Esophagus squamous epithelium (tissue), 5 donors: ENCODE data around the gene DNM3. TPM values are rescaled to one million over a fixed set of nuclear protein-coding genes. Genes with fewer than 3 reads are reported as not detected.

Experiments used
- DNase-seq: peaks from one replicate; lab custom pipeline; 2025; lab: John Stamatoyannopoulos, UW
- H3K27ac ChIP-seq, 4 donors: fragments of 200-600 bp; sonication (generic); one replicate each; pipeline ENCODE4 v1.5.1; 2016 to 2019; ENCODE audit warnings: mild to moderate bottlenecking in 1 of 4
- H3K27me3 ChIP-seq, 4 donors: fragments of 200-600 bp; sonication (generic); 1 replicate in 3 of 4; 2 replicates in 1 of 4; pipeline versions ENCODE4 v1.5.1 to v1.6.0; 2017 to 2021; ENCODE audit warnings: antibody characterized with exemption in 1 of 4
- H3K36me3 ChIP-seq, 3 donors: fragments of 200-600 bp; sonication (generic); one replicate each; pipeline ENCODE4 v1.5.1; 2016 to 2019
- H3K4me1 ChIP-seq, 3 donors: fragments of 200-600 bp; sonication (generic); one replicate each; pipeline ENCODE4 v1.5.1; 2017 to 2019
- H3K4me3 ChIP-seq, 4 donors: fragments of 200-600 bp; sonication (generic); 1 replicate in 3 of 4; 2 replicates in 1 of 4; pipeline ENCODE4 v1.5.1; 2016 to 2019; ENCODE audit warnings: mild to moderate bottlenecking in 2 of 4, moderate library complexity in 1 of 4
- H3K9me3 ChIP-seq, 3 donors: fragments of 200-600 bp; sonication (generic); one replicate each; pipeline ENCODE4 v1.5.1; 2016 to 2019
- POLR2A ChIP-seq, 4 donors: fragments of 450-650 bp; IDR thresholded peaks; one replicate each; pipeline ENCODE4 v1.6.1; 2017; ENCODE audit warnings: antibody characterized with exemption in 4 of 4, mild to moderate bottlenecking in 4 of 4, moderate library complexity in 3 of 4
- WGBS, 2 donors: methylation state at CpG; one replicate each; pipeline ENCODE4 v1.1.5; 2018; 5-methylcytosine and 5-hydroxymethylcytosine counted together
- intact Hi-C: fragments of 100-400 bp; cut with DNase I; formaldehyde crosslinking; loops from one replicate; pipeline ENCODE4 v1.15.0; 2022
- total RNA-seq, 4 donors: library from RNA; depleted of rRNA; stranded (reverse); fragments of >200 nt; gene quantifications; one replicate each; pipeline ENCODE4 v1.1.0, GENCODE V29; 2016
- TF ChIP-seq, protein P1 (sequence below), 6 experiments: fragments of 450-650 bp in 4 of 6; fragments of 200-600 bp in 2 of 6; sonication (generic) in 2 of 6; IDR thresholded peaks; one replicate each; pipeline ENCODE4 v1.5.1; 2016 to 2019; ENCODE audit warnings: antibody characterized with exemption in 6 of 6, mild to moderate bottlenecking in 4 of 6, moderate library complexity in 4 of 6
- donor health status: DM: yes; HTN: yes; CAD: no.

DNM3 gene
- total RNA-seq, 4 donors from 2014 or later = 0.91 to 3.2 (median 1.8) TPM

DNA sequence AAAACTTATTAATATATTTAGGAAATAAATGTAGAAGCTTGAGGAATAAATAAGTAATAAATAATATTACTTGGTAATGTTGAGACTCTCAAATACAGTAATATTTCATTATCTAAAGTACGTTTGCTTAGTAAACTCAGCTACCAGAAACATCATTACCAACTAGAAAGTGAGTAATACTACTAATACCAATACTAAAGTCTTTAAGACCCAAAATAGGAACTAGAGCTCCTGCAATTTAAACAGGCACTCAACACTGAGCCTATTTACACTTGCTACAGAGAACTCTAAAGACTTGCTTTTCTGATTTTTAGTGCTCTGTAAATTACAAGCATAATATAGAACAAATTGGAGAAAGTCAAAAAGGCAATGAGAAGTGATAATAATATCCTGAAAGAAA, 565.7 kb downstream of the DNM3 start:
- no peaks in the 10 kb centered on the region for H3K36me3 ChIP-seq
- TF ChIP-seq, protein P1, sequence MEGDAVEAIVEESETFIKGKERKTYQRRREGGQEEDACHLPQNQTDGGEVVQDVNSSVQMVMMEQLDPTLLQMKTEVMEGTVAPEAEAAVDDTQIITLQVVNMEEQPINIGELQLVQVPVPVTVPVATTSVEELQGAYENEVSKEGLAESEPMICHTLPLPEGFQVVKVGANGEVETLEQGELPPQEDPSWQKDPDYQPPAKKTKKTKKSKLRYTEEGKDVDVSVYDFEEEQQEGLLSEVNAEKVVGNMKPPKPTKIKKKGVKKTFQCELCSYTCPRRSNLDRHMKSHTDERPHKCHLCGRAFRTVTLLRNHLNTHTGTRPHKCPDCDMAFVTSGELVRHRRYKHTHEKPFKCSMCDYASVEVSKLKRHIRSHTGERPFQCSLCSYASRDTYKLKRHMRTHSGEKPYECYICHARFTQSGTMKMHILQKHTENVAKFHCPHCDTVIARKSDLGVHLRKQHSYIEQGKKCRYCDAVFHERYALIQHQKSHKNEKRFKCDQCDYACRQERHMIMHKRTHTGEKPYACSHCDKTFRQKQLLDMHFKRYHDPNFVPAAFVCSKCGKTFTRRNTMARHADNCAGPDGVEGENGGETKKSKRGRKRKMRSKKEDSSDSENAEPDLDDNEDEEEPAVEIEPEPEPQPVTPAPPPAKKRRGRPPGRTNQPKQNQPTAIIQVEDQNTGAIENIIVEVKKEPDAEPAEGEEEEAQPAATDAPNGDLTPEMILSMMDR (IDR thresholded peaks at IDR 0.05) = no peak
- no peak overlapping the region for H3K4me3 ChIP-seq
- H3K9me3 ChIP-seq = no peaks in the 10 kb centered on the region
- intact Hi-C loops = no loop called here
- 85 to 89% methylated on average over 1 of the region's 1 CpG for WGBS, 2 donors
- H3K4me1 ChIP-seq = no peaks in the 10 kb centered on the region
- no peak overlapping the region for H3K27ac ChIP-seq
- DNase-seq = no peak
- H3K27me3 ChIP-seq = no peaks in the 10 kb centered on the region

GRCh38 chr1:172408958-172409357, 567.7 kb downstream of the DNM3 start:
- 69 to 74% methylated on average over 1 of the region's 1 CpG for WGBS, 2 donors

GRCh38 chr1:172410027-172410426, 568.7 kb downstream of the DNM3 start:
- DNase-seq = no peak
- TF ChIP-seq, protein P1 (IDR thresholded peaks at IDR 0.05) = no peak
- TF ChIP-seq POLR2A (IDR thresholded peaks at IDR 0.05) = no peak
- Histone ChIP-seq H3K27ac (no peak overlapping the region), H3K4me3 (no peak overlapping the region), H3K9me3 (no peaks in the 10 kb centered on the region), H3K4me1 (no peaks in the 10 kb centered on the region), H3K36me3 (no peaks in the 10 kb centered on the region), H3K27me3 (no peaks in the 10 kb centered on the region)
- WGBS, 2 donors = 84 to 91% methylated on average over 1 of the region's 1 CpG
- intact Hi-C loops = no loop called here

More at GRCh38 chr1:172408958-172409357, 567.7 kb downstream of the DNM3 start:
- H3K36me3 ChIP-seq = no peaks in the 10 kb centered on the region
- H3K4me1 ChIP-seq = no peaks in the 10 kb centered on the region
- H3K27me3 ChIP-seq = no peaks in the 10 kb centered on the region
- H3K9me3 ChIP-seq = no peaks in the 10 kb centered on the region
- H3K27ac ChIP-seq = no peak overlapping the region
- DNase-seq = no peak
- intact Hi-C loops = no loop called here
- no peak overlapping the region for H3K4me3 ChIP-seq
- TF ChIP-seq, protein P1 (IDR thresholded peaks at IDR 0.05) = no peak
- no peak for TF ChIP-seq POLR2A (IDR thresholded peaks at IDR 0.05)

DNA sequence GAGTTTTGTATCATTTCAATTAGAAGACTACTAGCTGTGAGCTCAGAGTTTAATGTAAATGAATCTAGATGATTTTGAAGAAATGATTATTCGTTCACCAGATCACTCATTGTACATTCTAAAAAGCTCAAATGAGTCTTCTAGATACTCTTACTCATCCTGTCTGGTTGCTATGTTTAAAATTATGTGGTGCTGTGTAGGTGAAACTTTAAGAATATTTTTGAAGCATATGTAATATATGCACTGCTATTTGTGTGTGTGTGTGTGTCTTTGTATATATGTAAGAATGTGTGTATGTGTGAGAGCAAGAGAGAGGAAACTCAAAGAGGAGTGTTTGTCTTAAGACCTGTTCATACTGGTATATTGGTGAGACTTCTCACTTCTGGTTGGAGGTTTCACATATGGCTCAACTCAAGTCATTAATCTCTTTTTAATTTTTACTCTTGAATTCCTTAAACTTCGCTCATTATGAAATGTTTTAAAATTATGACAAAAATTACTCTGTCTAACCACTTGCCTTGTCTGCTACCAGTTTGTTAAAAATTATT, 570.6 kb downstream of the DNM3 start:
- WGBS, 2 donors = 85 to 87% methylated on average over 2 of the region's 2 CpGs
- no peak for DNase-seq

DNA sequence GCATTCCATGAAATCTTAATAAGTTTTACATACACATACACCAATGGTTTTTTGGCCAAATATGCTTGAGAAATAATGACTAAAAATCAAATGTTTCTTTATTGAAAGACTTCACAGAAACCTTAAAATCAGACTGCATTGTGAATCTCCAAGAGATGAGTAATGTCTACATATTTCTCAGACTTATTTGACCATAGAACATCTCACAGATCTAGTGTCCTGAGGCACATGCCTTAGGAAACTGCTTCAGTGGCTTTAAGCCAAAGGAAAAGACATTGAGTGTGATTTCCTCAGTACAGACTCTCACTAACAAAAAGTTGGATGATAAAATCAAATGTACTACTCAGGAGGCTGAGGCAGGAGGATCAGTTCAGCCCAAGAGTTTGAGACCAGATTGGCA, 573.0 kb downstream of the DNM3 start:
- no peak overlapping the region for H3K4me3 ChIP-seq
- intact Hi-C loops = no loop called here
- no peak for TF ChIP-seq POLR2A (IDR thresholded peaks at IDR 0.05)
- TF ChIP-seq, protein P1 (IDR thresholded peaks at IDR 0.05) = no peak
- no peaks in the 10 kb centered on the region for H3K27me3 ChIP-seq
- H3K27ac ChIP-seq = no peak overlapping the region
- no peaks in the 10 kb centered on the region for H3K9me3 ChIP-seq
- H3K4me1 ChIP-seq = no peaks in the 10 kb centered on the region
- no peak for DNase-seq
- H3K36me3 ChIP-seq = no peaks in the 10 kb centered on the region

More for the DNA sequence above, 570.6 kb downstream of the DNM3 start:
- intact Hi-C loops = no loop called here
- Histone ChIP-seq H3K27ac (no peak overlapping the region), H3K4me3 (no peak overlapping the region), H3K36me3 (no peaks in the 10 kb centered on the region), H3K9me3 (no peaks in the 10 kb centered on the region), H3K4me1 (no peaks in the 10 kb centered on the region), H3K27me3 (no peaks in the 10 kb centered on the region)
- TF ChIP-seq, protein P1 (IDR thresholded peaks at IDR 0.05) = no peak
- TF ChIP-seq POLR2A (IDR thresholded peaks at IDR 0.05) = no peak
